HEK293 (cell line): ENCODE results near the gene RNF144B.

Source experiments
- CTCF ChIP-seq: fragments of 450-650 bp; formaldehyde crosslinking; IDR thresholded peaks from 2 replicates; pipeline ENCODE4 v1.5.1; 2016; ENCODE audit warnings: missing biosample characterization, missing genetic modification characterization
- PRDM4 ChIP-seq: fragments of 450-650 bp; formaldehyde crosslinking; IDR thresholded peaks from 2 replicates; pipeline ENCODE4 v1.5.1; 2017; ENCODE audit warnings: missing biosample characterization, missing genetic modification characterization
- SP3 ChIP-seq: fragments of 450-650 bp; formaldehyde crosslinking; IDR thresholded peaks from 2 replicates; pipeline ENCODE4 v1.5.1; 2016; ENCODE audit warnings: missing biosample characterization, missing genetic modification characterization
- ZBTB44 ChIP-seq: fragments of 450-650 bp; IDR thresholded peaks from 2 replicates; pipeline ENCODE4 v1.5.1; 2018; ENCODE audit warnings: missing biosample characterization, mild to moderate bottlenecking, missing genetic modification characterization
- ZNF140 ChIP-seq: fragments of 450-650 bp; formaldehyde crosslinking; IDR thresholded peaks from 2 replicates; pipeline ENCODE4 v1.5.1; 2016; ENCODE audit warnings: missing biosample characterization, missing genetic modification characterization
- ZNF23 ChIP-seq: fragments of 450-650 bp; formaldehyde crosslinking; IDR thresholded peaks from 2 replicates; pipeline ENCODE4 v1.5.1; 2016; ENCODE audit warnings: missing biosample characterization, missing genetic modification characterization, borderline replicate concordance
- ZNF350 ChIP-seq: fragments of 450-650 bp; formaldehyde crosslinking; IDR thresholded peaks from 2 replicates; pipeline ENCODE4 v1.5.0; 2017; ENCODE audit warnings: missing biosample characterization, mild to moderate bottlenecking, missing genetic modification characterization
- ZNF354C ChIP-seq: fragments of 450-650 bp; formaldehyde crosslinking; IDR thresholded peaks from 2 replicates; pipeline ENCODE4 v1.5.1; 2016; ENCODE audit warnings: missing biosample characterization, missing genetic modification characterization, low read depth, borderline replicate concordance
- ZNF521 ChIP-seq: fragments of 450-650 bp; formaldehyde crosslinking; IDR thresholded peaks from 2 replicates; pipeline ENCODE4 v1.5.1; 2017; ENCODE audit warnings: missing biosample characterization, mild to moderate bottlenecking, missing genetic modification characterization
- ZNF660 ChIP-seq: fragments of 450-650 bp; IDR thresholded peaks from 2 replicates; pipeline ENCODE4 v1.5.1; 2018; ENCODE audit warnings: missing biosample characterization, mild to moderate bottlenecking, missing genetic modification characterization
- ZNF785 ChIP-seq: fragments of 450-650 bp; formaldehyde crosslinking; IDR thresholded peaks from 2 replicates; pipeline ENCODE4 v1.5.1; 2016; ENCODE audit warnings: missing biosample characterization, missing genetic modification characterization
- TF ChIP-seq, protein P1 (sequence below): fragments of 450-650 bp; formaldehyde crosslinking; optimal IDR thresholded peaks from 2 replicates; pipeline ENCODE3; 2016; ENCODE audit warnings: missing biosample characterization, mild to moderate bottlenecking, missing genetic modification characterization
- TF ChIP-seq, protein P2 (sequence below): fragments of 450-650 bp; formaldehyde crosslinking; IDR thresholded peaks from 2 replicates; pipeline ENCODE4 v1.5.1; 2016; ENCODE audit warnings: missing biosample characterization, missing genetic modification characterization

DNA sequence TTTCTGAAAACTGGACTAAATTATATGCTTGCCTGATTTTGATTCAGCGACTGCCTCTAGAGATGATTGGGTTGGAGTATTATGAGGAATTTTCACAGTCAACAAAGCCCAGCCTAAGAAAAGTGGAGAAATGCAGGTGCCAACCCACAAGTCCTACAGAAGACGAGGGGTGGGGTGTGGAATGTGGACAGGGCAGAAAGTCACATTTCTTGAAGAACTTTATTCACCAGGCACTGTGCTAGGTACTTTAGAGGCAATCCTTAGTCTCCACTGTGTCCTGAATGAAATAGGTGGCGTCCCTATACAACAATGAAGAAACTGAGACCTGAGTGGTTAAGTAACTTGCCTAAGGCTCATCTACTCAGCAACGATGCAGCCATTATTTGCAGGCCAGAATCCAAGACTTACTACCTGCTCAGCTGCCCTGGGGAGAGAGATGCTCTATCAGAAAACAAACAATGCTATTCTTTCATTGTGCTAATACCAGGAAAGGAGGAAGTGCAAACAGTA is 106.3 kb downstream of the RNF144B start:
- TF ChIP-seq ZNF785, result no peak
- no peak for TF ChIP-seq CTCF (tag by site-specific recombination)
- no peak for TF ChIP-seq ZBTB44
- TF ChIP-seq, protein P1, sequence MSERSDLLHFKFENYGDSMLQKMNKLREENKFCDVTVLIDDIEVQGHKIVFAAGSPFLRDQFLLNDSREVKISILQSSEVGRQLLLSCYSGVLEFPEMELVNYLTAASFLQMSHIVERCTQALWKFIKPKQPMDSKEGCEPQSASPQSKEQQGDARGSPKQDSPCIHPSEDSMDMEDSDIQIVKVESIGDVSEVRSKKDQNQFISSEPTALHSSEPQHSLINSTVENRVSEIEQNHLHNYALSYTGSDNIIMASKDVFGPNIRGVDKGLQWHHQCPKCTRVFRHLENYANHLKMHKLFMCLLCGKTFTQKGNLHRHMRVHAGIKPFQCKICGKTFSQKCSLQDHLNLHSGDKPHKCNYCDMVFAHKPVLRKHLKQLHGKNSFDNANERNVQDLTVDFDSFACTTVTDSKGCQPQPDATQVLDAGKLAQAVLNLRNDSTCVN, result no peak
- no peak for TF ChIP-seq ZNF350
- TF ChIP-seq ZNF140 (tag by site-specific recombination), result no peak
- no peak for TF ChIP-seq ZNF23
- TF ChIP-seq SP3 (tag by site-specific recombination), result no peak
- no peak for TF ChIP-seq ZNF521
- TF ChIP-seq ZNF660 (tag by site-specific recombination), result no peak
- TF ChIP-seq, protein P2, sequence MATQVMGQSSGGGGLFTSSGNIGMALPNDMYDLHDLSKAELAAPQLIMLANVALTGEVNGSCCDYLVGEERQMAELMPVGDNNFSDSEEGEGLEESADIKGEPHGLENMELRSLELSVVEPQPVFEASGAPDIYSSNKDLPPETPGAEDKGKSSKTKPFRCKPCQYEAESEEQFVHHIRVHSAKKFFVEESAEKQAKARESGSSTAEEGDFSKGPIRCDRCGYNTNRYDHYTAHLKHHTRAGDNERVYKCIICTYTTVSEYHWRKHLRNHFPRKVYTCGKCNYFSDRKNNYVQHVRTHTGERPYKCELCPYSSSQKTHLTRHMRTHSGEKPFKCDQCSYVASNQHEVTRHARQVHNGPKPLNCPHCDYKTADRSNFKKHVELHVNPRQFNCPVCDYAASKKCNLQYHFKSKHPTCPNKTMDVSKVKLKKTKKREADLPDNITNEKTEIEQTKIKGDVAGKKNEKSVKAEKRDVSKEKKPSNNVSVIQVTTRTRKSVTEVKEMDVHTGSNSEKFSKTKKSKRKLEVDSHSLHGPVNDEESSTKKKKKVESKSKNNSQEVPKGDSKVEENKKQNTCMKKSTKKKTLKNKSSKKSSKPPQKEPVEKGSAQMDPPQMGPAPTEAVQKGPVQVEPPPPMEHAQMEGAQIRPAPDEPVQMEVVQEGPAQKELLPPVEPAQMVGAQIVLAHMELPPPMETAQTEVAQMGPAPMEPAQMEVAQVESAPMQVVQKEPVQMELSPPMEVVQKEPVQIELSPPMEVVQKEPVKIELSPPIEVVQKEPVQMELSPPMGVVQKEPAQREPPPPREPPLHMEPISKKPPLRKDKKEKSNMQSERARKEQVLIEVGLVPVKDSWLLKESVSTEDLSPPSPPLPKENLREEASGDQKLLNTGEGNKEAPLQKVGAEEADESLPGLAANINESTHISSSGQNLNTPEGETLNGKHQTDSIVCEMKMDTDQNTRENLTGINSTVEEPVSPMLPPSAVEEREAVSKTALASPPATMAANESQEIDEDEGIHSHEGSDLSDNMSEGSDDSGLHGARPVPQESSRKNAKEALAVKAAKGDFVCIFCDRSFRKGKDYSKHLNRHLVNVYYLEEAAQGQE (tag by site-specific recombination), result no peak
- TF ChIP-seq ZNF354C (tag by site-specific recombination), result no peak
- no peak for TF ChIP-seq PRDM4 (tag by site-specific recombination)
